Activated T-cell treated with anti-CD3 and anti-CD28 coated beads, Interleukin-2, amount 50 U/mL, for 4 hours (primary cell): ENCODE results near the gene SPAG8. TPM values are rescaled to one million over a fixed set of nuclear protein-coding genes. Genes with fewer than 3 reads are reported as not detected.

ENCODE experiments used
- ATAC-seq, 2 donors: fragments of 200-7000 bp; cut with Tn5 transposase; one replicate each; pipeline ENCODE4 v1.10.0; 2021
- DNase-seq: peaks from one replicate; pipeline ENCODE4 v3.0.0-alpha.2; 2020
- H3K27me3 Mint-ChIP-seq: one replicate; pipeline ENCODE4 v1.8.0; 2021; ENCODE audit warnings: low read depth, mixed read lengths
- H3K36me3 Mint-ChIP-seq: one replicate; pipeline ENCODE4 v1.8.0; 2022; ENCODE audit warnings: mixed read lengths; ENCODE audit not compliant: insufficient read depth
- H3K4me1 Mint-ChIP-seq: one replicate; pipeline ENCODE4 v1.8.0; 2021; ENCODE audit warnings: low read depth, mixed read lengths
- H3K4me3 Mint-ChIP-seq: one replicate; pipeline ENCODE4 v1.8.0; 2021; ENCODE audit warnings: mild to moderate bottlenecking, moderate library complexity, mixed read lengths
- H3K9me3 Mint-ChIP-seq: one replicate; pipeline ENCODE4 v1.8.0; 2021; ENCODE audit warnings: mixed read lengths
- total RNA-seq, 3 donors: library from RNA; stranded (reverse); gene quantifications; one replicate each; pipeline ENCODE4 v1.2.1, GENCODE V29; 2021

Gene SPAG8
- total RNA-seq, 3 donors from 2014 or later = 0.27 to 0.48 (median 0.40) TPM

- no peaks in the 10 kb centered on the region for H3K9me3 Mint-ChIP-seq
- peaks cover 32% of the 10 kb centered on the region for H3K4me1 Mint-ChIP-seq
- no peak overlapping the region for H3K4me3 Mint-ChIP-seq
- ATAC-seq (no peak), DNase-seq (no peak)
- H3K36me3 Mint-ChIP-seq = no peaks in the 10 kb centered on the region
- no peaks in the 10 kb centered on the region for H3K27me3 Mint-ChIP-seq
These were observed 48.9 kb downstream of the SPAG8 start for GRCh38 chr9:35763181-35763580.

GRCh38 chr9:35760651-35761050 lies 51.4 kb downstream of the SPAG8 start:
- H3K4me3 Mint-ChIP-seq = no peak overlapping the region
- no peaks in the 10 kb centered on the region for H3K36me3 Mint-ChIP-seq
- DNase-seq (no peak), ATAC-seq (no peak)
- H3K27me3 Mint-ChIP-seq = no peaks in the 10 kb centered on the region
- peaks cover 41% of the 10 kb centered on the region for H3K4me1 Mint-ChIP-seq
- H3K9me3 Mint-ChIP-seq = no peaks in the 10 kb centered on the region

- Mint-ChIP-seq H3K4me1 (peaks cover 41% of the 10 kb centered on the region), H3K9me3 (no peaks in the 10 kb centered on the region), H3K36me3 (no peaks in the 10 kb centered on the region), H3K4me3 (no peak overlapping the region), H3K27me3 (no peaks in the 10 kb centered on the region)
- ATAC-seq (no peak), DNase-seq (no peak)
These were observed 52.3 kb downstream of the SPAG8 start for GRCh38 chr9:35759795-35760194.

Other genes starting within 250 kb of the SPAG8 start
- 10 to 100 TPM; 42.0 to 57.1 (median 54.9) TPM for gene TESK1, start 207.0 kb downstream of the SPAG8 start, total RNA-seq
- 1 to 10 TPM; 1.8 to 4.5 (median 3.9) TPM for gene CD72, start 193.8 kb downstream of the SPAG8 start, total RNA-seq
- gene SIT1, start 161.3 kb downstream of the SPAG8 start, total RNA-seq = 10 to 100 TPM; 21.8 to 23.8 (median 22.9) TPM
- over 10,000 TPM; 12,907 to 15,791 (median 13,372) TPM for gene RMRP, start 154.2 kb downstream of the SPAG8 start, total RNA-seq
- gene CCDC107, start 154.0 kb downstream of the SPAG8 start, total RNA-seq = 10 to 100 TPM; 11.1 to 12.5 (median 12.0) TPM
- gene ARHGEF39, start 147.1 kb downstream of the SPAG8 start, total RNA-seq = 1 to 10 TPM; 1.1 to 1.2 (median 1.2) TPM
- gene CA9, start 138.3 kb downstream of the SPAG8 start, total RNA-seq = under 1 TPM in 2 of 3 donors, not detected in 1; 0.24 to 0.46 TPM
- 1 to 10 TPM; 1.6 to 2.2 (median 2.2) TPM for gene TPM2, start 122.3 kb downstream of the SPAG8 start, total RNA-seq
- gene TLN1, start 80.1 kb downstream of the SPAG8 start, total RNA-seq = 100 to 1,000 TPM; 210 to 252 (median 230) TPM
- gene CREB3, start 79.6 kb downstream of the SPAG8 start, total RNA-seq = 10 to 100 TPM; 22.9 to 27.5 (median 23.6) TPM
- 10 to 100 TPM; 29.9 to 34.8 (median 33.2) TPM for gene GBA2, start 63.0 kb downstream of the SPAG8 start, total RNA-seq
- gene RGP1, start 63.0 kb downstream of the SPAG8 start, total RNA-seq = 10 to 100 TPM; 14.3 to 15.3 (median 14.6) TPM
- 1 to 10 TPM in 1 of 3 donors, under 1 TPM in 2; 0.84 to 1.4 (median 0.86) TPM for gene MSMP, start 58.0 kb downstream of the SPAG8 start, total RNA-seq
- 1 to 10 TPM; 4.4 to 5.3 (median 5.2) TPM for gene NPR2, start 20.7 kb downstream of the SPAG8 start, total RNA-seq
- gene HINT2, start 2.8 kb upstream of the SPAG8 start, total RNA-seq = 10 to 100 TPM; 28.7 to 31.9 (median 30.0) TPM
- not detected for gene FAM221B, start 16.5 kb upstream of the SPAG8 start, total RNA-seq
- gene TMEM8B, start 17.0 kb upstream of the SPAG8 start, total RNA-seq = 1 to 10 TPM; 1.5 to 1.9 (median 1.8) TPM
- not detected for gene OR13J1, start 58.1 kb upstream of the SPAG8 start, total RNA-seq
- not detected for gene HRCT1, start 93.9 kb upstream of the SPAG8 start, total RNA-seq
- gene SPAAR, start 97.2 kb upstream of the SPAG8 start, total RNA-seq = not detected
- not detected for gene OR2S2, start 145.9 kb upstream of the SPAG8 start, total RNA-seq
- gene RECK, start 224.7 kb upstream of the SPAG8 start, total RNA-seq = 1 to 10 TPM; 2.0 to 2.4 (median 2.0) TPM